AG04449 (cell line): Measurements from ENCODE around the gene C10orf90.

Experiments
- CTCF ChIA-PET: fragments of 350-600 bp; formaldehyde crosslinking; extraction: SDS; loops from one replicate; lab custom pipeline; 2021; ENCODE audit warnings: antibody characterized with exemption; lab: Yijun Ruan, JAX
- POLR2A ChIA-PET: fragments of 400-600, 350-600 bp; formaldehyde crosslinking; extraction: SDS; loops from one replicate; lab custom pipeline; 2020; ENCODE audit warnings: antibody characterized with exemption, inconsistent platforms; lab: Yijun Ruan, JAX
- DNase-seq: peaks from one replicate; pipeline ENCODE4 v3.0.0-alpha.2; 2010; ENCODE audit warnings: low read depth, low spot score
- H3K4me3 ChIP-seq: 2 replicates; pipeline ENCODE4 v1.5.1; 2011; ENCODE audit warnings: low read depth, mild to moderate bottlenecking, control low read depth, low read length
- TF ChIP-seq, protein P1 (sequence below): IDR thresholded peaks from one replicate; pipeline ENCODE4 v1.5.1; 2011; ENCODE audit warnings: mild to moderate bottlenecking, moderate library complexity, low read length, control low read depth, inconsistent platforms; ENCODE audit not compliant: insufficient read depth; ENCODE audit errors: missing control alignments

C10orf90 gene

GRCh38 chr10:126593968-126594701 is 76.4 kb downstream of the C10orf90 start:
- POLR2A ChIA-PET = no interaction called here
- CTCF ChIA-PET = interaction anchor here (1.6 kb wide), 1 partner anchor 659 kb away, joined by 4 read pairs; no protein-coding TSS in a partner anchor
- H3K4me3 ChIP-seq = no peak overlapping the region
- no peak for DNase-seq
- TF ChIP-seq, protein P1, sequence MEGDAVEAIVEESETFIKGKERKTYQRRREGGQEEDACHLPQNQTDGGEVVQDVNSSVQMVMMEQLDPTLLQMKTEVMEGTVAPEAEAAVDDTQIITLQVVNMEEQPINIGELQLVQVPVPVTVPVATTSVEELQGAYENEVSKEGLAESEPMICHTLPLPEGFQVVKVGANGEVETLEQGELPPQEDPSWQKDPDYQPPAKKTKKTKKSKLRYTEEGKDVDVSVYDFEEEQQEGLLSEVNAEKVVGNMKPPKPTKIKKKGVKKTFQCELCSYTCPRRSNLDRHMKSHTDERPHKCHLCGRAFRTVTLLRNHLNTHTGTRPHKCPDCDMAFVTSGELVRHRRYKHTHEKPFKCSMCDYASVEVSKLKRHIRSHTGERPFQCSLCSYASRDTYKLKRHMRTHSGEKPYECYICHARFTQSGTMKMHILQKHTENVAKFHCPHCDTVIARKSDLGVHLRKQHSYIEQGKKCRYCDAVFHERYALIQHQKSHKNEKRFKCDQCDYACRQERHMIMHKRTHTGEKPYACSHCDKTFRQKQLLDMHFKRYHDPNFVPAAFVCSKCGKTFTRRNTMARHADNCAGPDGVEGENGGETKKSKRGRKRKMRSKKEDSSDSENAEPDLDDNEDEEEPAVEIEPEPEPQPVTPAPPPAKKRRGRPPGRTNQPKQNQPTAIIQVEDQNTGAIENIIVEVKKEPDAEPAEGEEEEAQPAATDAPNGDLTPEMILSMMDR = no peak

GRCh38 chr10:126592901-126593300 is 77.6 kb downstream of the C10orf90 start:
- POLR2A ChIA-PET = no interaction called here
- H3K4me3 ChIP-seq = no peak overlapping the region
- DNase-seq = no peak
- TF ChIP-seq, protein P1 = no peak
- CTCF ChIA-PET = no interaction called here

DNA sequence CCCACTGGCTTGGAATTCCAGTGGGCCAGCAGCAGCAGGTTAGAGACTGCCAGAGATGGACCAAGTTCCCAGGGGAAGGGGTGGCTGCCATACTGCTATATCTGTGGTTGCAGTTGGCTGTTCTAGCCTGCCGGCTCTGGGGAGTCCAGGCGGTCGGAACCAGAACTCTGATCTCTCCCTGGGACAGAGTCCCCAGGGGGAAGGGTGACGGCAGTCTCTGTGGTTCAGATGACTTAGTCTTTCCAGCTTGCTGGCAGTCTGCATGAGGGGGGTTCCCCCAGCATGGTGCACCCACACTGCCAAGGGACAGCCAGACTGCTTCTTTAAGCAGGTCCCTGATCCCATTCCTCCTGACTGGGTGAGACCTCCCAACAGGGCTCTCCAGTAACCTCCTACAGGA is 82.5 kb downstream of the C10orf90 start:
- no peak for DNase-seq
- CTCF ChIA-PET = no interaction called here
- H3K4me3 ChIP-seq = no peak overlapping the region
- POLR2A ChIA-PET = no interaction called here
- TF ChIP-seq, protein P1 = no peak

GRCh38 chr10:126586878-126587277 is 83.6 kb downstream of the C10orf90 start:
- TF ChIP-seq, protein P1 = no peak
- H3K4me3 ChIP-seq = no peak overlapping the region
- ChIA-PET POLR2A (no interaction called here), CTCF (interaction anchor here (1.1 kb wide), 1 partner anchor 8 kb away, joined by 3 read pairs; no protein-coding TSS in a partner anchor)
- no peak for DNase-seq

- ChIA-PET POLR2A (no interaction called here), CTCF (interaction anchor here (1.1 kb wide), 1 partner anchor 9 kb away, joined by 3 read pairs; no protein-coding TSS in a partner anchor)
- no peak overlapping the region for H3K4me3 ChIP-seq
- TF ChIP-seq, protein P1 = no peak
- no peak for DNase-seq
Measured at GRCh38 chr10:126586128-126586527, 84.4 kb downstream of the C10orf90 start.

GRCh38 chr10:126585249-126586017 is 85.1 kb downstream of the C10orf90 start:
- POLR2A ChIA-PET = no interaction called here
- TF ChIP-seq, protein P1 = no peak
- no peak for DNase-seq
- H3K4me3 ChIP-seq = no peak overlapping the region
- CTCF ChIA-PET = no interaction called here
